Stomach smooth muscle (tissue), 2 donors: Measurements from ENCODE around the gene OSGIN1.

ENCODE experiments used
- H3K27ac ChIP-seq: one replicate; pipeline ENCODE4 v1.7.0; 2013; ENCODE audit warnings: mild to moderate bottlenecking, low read length, inconsistent platforms
- H3K27me3 ChIP-seq, 2 donors: one replicate each; pipeline ENCODE4 v1.7.0; 2013; ENCODE audit warnings: low read length in 2 of 2; ENCODE audit not compliant: insufficient read depth in 2 of 2, control insufficient read depth in 1 of 2
- H3K36me3 ChIP-seq, 2 donors: one replicate each; pipeline ENCODE4 v1.7.0; 2013; ENCODE audit warnings: low read length in 2 of 2; ENCODE audit not compliant: control insufficient read depth in 2 of 2, insufficient read depth in 2 of 2
- H3K4me1 ChIP-seq: one replicate; pipeline ENCODE4 v1.7.0; 2013; ENCODE audit warnings: low read length; ENCODE audit not compliant: control insufficient read depth, insufficient read depth
- H3K4me3 ChIP-seq, 2 donors: one replicate each; pipeline ENCODE4 v1.7.0; 2013; ENCODE audit warnings: low read length in 2 of 2
- H3K9ac ChIP-seq, 2 donors: one replicate each; pipeline ENCODE4 v1.7.0; 2013; ENCODE audit warnings: low read length in 2 of 2, mild to moderate bottlenecking in 1 of 2
- H3K9me3 ChIP-seq, 2 donors: one replicate each; pipeline ENCODE4 v1.7.0; 2013; ENCODE audit warnings: low read length in 2 of 2; ENCODE audit not compliant: control insufficient read depth in 2 of 2
- donor health status: healthy.
- donor health status: Pancreatic carcinoma.

Gene OSGIN1

GRCh38 chr16:83968891-83969649, 16.0 kb downstream of the OSGIN1 start:
- no peaks in the 10 kb centered on the region for H3K9me3 ChIP-seq
- no peak overlapping the region for H3K9ac ChIP-seq
- H3K4me3 ChIP-seq, result peak overlapping the region in 1 of 2 donors; percentile 15
- no peak overlapping the region for H3K27ac ChIP-seq
- peaks cover 4% of the 10 kb centered on the region for H3K4me1 ChIP-seq
- H3K27me3 ChIP-seq, result peaks cover 2 to 9% of the 10 kb centered on the region in 2 donors
- H3K36me3 ChIP-seq, result no peaks in the 10 kb centered on the region

- no peak overlapping the region for H3K27ac ChIP-seq
Observed at GRCh38 chr16:83969771-83970429, 16.9 kb downstream of the OSGIN1 start.

DNA sequence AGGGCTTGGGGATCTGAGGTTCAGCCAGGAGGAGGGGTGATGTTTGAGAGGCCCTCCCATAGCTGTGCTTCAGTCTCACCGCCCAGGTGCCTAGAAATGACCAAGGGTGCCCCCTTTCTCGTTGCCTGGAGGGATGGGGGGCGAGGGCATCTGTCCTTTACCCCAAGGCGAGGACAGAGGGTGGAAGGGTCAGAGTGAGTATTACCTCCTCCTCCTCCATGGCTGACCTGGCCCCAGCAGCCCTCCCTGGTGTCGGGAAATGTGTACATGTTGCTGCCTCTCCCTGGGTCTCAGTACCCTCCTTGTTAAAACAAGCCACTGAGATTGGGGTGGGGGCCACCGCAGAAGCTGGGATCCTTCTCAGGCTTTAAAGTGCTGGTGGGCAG, 17.4 kb downstream of the OSGIN1 start:
- peaks cover 5 to 9% of the 10 kb centered on the region in 2 donors for H3K27me3 ChIP-seq
- no peaks in the 10 kb centered on the region for H3K36me3 ChIP-seq
- no peak overlapping the region for H3K4me3 ChIP-seq
- peaks cover 4% of the 10 kb centered on the region for H3K4me1 ChIP-seq
- H3K9ac ChIP-seq, result no peak overlapping the region
- no peak overlapping the region for H3K27ac ChIP-seq
- no peaks in the 10 kb centered on the region for H3K9me3 ChIP-seq

More at GRCh38 chr16:83969771-83970429, 16.9 kb downstream of the OSGIN1 start:
- Histone ChIP-seq H3K9me3 (no peaks in the 10 kb centered on the region), H3K9ac (no peak overlapping the region), H3K36me3 (no peaks in the 10 kb centered on the region), H3K4me3 (no peak overlapping the region), H3K27me3 (peaks cover 5 to 9% of the 10 kb centered on the region in 2 donors), H3K4me1 (peaks cover 4% of the 10 kb centered on the region)

DNA sequence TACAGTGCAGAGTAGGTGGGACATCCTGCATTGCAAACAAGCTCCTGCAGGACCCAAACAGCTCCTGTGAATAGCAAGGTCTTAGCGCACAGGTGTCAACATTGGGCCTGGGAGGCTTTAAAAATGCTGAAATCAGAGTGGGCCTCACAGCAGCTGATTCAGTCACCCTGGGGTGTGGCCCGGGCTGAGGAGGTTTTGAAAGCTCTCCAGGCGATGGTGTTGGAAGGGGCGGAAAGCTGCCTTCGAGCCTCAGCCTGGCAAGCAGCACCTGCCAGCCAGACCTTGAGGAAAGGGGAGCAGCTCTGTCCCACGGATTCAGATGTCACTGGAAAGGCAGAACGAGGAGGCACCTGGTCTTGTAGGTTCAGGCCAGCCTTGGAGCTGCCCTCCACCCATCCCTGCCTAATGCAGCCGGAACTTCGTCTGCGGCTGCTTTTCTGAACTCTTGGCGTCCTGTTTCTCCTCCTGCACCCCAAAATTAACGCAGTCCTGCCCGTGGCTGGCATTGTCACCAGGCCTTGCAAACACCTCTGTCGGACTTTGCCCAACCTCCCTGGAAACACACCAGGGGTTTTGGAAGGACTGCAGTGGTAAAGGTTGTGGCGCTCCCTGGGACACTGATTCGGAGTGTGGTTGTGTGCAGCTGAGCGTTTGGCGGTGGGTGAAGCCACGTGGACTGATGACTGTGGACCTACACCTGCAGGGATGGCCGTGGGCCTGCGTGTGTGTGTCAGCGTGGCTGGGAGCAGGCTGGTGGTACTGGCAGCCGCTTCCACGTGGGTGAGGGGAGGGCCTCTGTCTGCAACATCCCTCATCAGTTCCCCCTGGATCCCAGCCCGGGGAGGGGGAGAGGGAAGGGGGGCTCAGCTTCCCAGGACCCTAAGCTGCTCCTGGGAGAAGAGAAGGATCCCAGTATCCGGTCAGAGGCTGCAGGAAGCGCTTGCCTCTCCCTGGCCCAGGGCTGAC, 18.4 kb downstream of the OSGIN1 start:
- H3K27ac ChIP-seq, result no peak overlapping the region
- H3K36me3 ChIP-seq, result no peaks in the 10 kb centered on the region
- no peak overlapping the region for H3K4me3 ChIP-seq
- H3K9ac ChIP-seq, result no peak overlapping the region
- no peaks in the 10 kb centered on the region for H3K9me3 ChIP-seq
- peaks cover 4% of the 10 kb centered on the region for H3K4me1 ChIP-seq
- peaks cover 5 to 9% of the 10 kb centered on the region in 2 donors for H3K27me3 ChIP-seq

GRCh38 chr16:83972256-83973008, 19.4 kb downstream of the OSGIN1 start:
- H3K9me3 ChIP-seq, result no peaks in the 10 kb centered on the region
- peaks cover 5 to 9% of the 10 kb centered on the region in 2 donors for H3K27me3 ChIP-seq
- H3K4me1 ChIP-seq, result peaks cover 4% of the 10 kb centered on the region
- no peak overlapping the region for H3K27ac ChIP-seq
- H3K4me3 ChIP-seq, result no peak overlapping the region
- no peak overlapping the region for H3K9ac ChIP-seq
- no peaks in the 10 kb centered on the region for H3K36me3 ChIP-seq

- no peak overlapping the region for H3K9ac ChIP-seq
- H3K27ac ChIP-seq, result no peak overlapping the region
- H3K36me3 ChIP-seq, result no peaks in the 10 kb centered on the region
- H3K9me3 ChIP-seq, result peaks cover 0 to 5% of the 10 kb centered on the region in 2 donors
- H3K27me3 ChIP-seq, result peaks cover 5 to 9% of the 10 kb centered on the region in 2 donors
- no peak overlapping the region for H3K4me3 ChIP-seq
- H3K4me1 ChIP-seq, result peaks cover 4% of the 10 kb centered on the region
Observed at GRCh38 chr16:83973077-83973476, 20.0 kb downstream of the OSGIN1 start.

- Histone ChIP-seq H3K9me3 (peaks cover 0 to 12% of the 10 kb centered on the region in 2 donors), H3K27ac (no peak overlapping the region), H3K9ac (no peak overlapping the region), H3K27me3 (peaks cover 5 to 8% of the 10 kb centered on the region in 2 donors), H3K4me1 (peaks cover 2% of the 10 kb centered on the region), H3K4me3 (no peak overlapping the region), H3K36me3 (no peaks in the 10 kb centered on the region)
Observed at GRCh38 chr16:83973581-83974385, 20.7 kb downstream of the OSGIN1 start.

- H3K9ac ChIP-seq, result no peak overlapping the region
- peaks cover 0 to 12% of the 10 kb centered on the region in 2 donors for H3K9me3 ChIP-seq
- H3K27me3 ChIP-seq, result peaks cover 3 to 4% of the 10 kb centered on the region in 2 donors
- H3K4me3 ChIP-seq, result no peak overlapping the region
- H3K27ac ChIP-seq, result no peak overlapping the region
- no peaks in the 10 kb centered on the region for H3K36me3 ChIP-seq
- H3K4me1 ChIP-seq, result no peaks in the 10 kb centered on the region
Observed at GRCh38 chr16:83974475-83974874, 21.4 kb downstream of the OSGIN1 start.

- Histone ChIP-seq H3K4me3 (no peak overlapping the region), H3K9ac (no peak overlapping the region), H3K4me1 (no peaks in the 10 kb centered on the region), H3K9me3 (peaks cover 0 to 12% of the 10 kb centered on the region in 2 donors), H3K27ac (no peak overlapping the region), H3K36me3 (no peaks in the 10 kb centered on the region), H3K27me3 (peaks cover 0 to 3% of the 10 kb centered on the region in 2 donors)
Observed at GRCh38 chr16:83975590-83976260, 22.7 kb downstream of the OSGIN1 start.
